Omental fat pad (tissue), 4 donors: ENCODE data around the gene ECE1. TPM values are rescaled to one million over a fixed set of nuclear protein-coding genes. Genes with fewer than 3 reads are reported as not detected.
A peak's percentile ranks its signal among the peaks of the same experiment; 100 is the strongest.
"Not testable (repeated sequence)": the region's sequence is repeated elsewhere in the genome, so short reads cannot be mapped to it uniquely, and the experiment has no call there.

Source experiments
- ATAC-seq: fragments of 150-250 bp; one replicate; pipeline ENCODE4 v1.9.1; 2016; ENCODE audit warnings: mild to moderate bottlenecking, moderate library complexity; ENCODE audit not compliant: low FRiP score
- DNase-seq: peaks from one replicate; pipeline ENCODE4 v3.0.0-alpha.2; 2019; ENCODE audit warnings: low spot score
- total RNA-seq, 4 donors: library from RNA; depleted of rRNA; stranded (reverse); fragments of >200 nt; gene quantifications; one replicate each; pipeline ENCODE4 v1.1.0, GENCODE V29; 2016
- TF ChIP-seq, protein P1 (sequence below), 3 donors: fragments of 450-650 bp; IDR thresholded peaks; one replicate each; pipeline ENCODE4 v1.5.1; 2016 to 2017; ENCODE audit warnings: antibody characterized with exemption in 3 of 3, mild to moderate bottlenecking in 3 of 3, moderate library complexity in 2 of 3

ECE1 gene
- total RNA-seq, 4 donors from 2014 or later: 43.5 to 158 (median 114) TPM

DNA sequence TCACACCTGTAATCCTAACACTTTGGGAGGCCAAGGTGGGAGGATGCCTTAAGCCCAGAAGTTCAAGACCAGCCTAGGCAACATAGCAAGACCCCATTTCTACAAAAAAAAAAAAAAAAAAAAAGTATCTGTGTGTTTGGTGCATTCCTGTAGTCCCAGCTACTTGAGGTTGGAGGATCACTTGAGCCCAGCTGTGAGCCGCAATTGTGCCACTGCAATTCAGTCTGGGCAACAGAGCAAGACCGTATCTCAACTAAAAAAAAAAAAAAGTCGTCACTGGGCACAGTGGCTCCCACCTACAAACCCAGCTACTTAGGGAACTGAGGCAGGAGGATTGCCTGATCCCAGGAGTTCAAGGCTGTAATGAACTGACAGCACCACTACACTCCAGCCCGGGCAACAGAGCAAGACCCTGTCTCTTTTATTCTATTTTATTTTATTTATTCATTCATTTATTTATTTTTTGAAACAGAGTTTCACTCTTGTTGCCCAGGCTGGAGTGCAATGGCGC lies 105.0 kb downstream of the ECE1 start:
- DNase-seq (no peak), ATAC-seq (no peak)
- TF ChIP-seq, protein P1, sequence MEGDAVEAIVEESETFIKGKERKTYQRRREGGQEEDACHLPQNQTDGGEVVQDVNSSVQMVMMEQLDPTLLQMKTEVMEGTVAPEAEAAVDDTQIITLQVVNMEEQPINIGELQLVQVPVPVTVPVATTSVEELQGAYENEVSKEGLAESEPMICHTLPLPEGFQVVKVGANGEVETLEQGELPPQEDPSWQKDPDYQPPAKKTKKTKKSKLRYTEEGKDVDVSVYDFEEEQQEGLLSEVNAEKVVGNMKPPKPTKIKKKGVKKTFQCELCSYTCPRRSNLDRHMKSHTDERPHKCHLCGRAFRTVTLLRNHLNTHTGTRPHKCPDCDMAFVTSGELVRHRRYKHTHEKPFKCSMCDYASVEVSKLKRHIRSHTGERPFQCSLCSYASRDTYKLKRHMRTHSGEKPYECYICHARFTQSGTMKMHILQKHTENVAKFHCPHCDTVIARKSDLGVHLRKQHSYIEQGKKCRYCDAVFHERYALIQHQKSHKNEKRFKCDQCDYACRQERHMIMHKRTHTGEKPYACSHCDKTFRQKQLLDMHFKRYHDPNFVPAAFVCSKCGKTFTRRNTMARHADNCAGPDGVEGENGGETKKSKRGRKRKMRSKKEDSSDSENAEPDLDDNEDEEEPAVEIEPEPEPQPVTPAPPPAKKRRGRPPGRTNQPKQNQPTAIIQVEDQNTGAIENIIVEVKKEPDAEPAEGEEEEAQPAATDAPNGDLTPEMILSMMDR (IDR thresholded peaks at IDR 0.05): no peak

GRCh38 chr1:21184276-21184675 lies 106.0 kb downstream of the ECE1 start:
- ATAC-seq (no peak), DNase-seq (no peak)
- TF ChIP-seq, protein P1 (IDR thresholded peaks at IDR 0.05): no peak

DNA sequence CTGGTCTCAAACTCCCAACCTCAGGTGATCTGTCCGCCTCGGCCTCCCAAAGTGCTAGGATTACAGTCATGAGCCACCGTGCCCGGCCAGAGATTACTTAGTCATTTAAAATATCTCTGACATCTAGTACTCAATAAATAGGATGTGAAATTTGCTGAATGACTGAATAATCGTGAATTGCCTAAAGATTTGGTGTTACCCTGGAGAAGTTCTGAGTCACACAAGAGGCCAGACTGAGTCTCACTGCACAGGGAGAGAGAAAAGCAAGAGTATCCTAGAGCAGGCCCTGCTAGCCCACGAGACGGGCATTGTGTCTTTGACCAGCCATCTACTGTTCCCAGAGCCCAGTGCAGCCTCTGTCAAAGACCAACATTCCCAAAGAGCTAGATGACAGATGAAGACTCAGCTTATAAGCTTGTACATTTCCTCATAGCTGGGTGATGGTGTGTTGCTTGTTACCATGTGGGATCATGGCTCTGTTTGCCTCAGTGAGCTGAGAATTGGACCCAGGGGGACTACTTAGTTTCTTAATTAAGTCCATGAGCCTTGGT lies 108.0 kb downstream of the ECE1 start:
- DNase-seq: no peak
- ATAC-seq: no peak
- TF ChIP-seq, protein P1 (IDR thresholded peaks at IDR 0.05): no peak

GRCh38 chr1:21178271-21178670 lies 112.0 kb downstream of the ECE1 start:
- DNase-seq, ATAC-seq: not testable (repeated sequence)

GRCh38 chr1:21176586-21177555 lies 113.4 kb downstream of the ECE1 start, which contains the start of gene EIF4G3:
Gene EIF4G3 (minus strand): TSS chr1:21176897. CDS start chr1:21002742, 174,155 bp downstream.
- TF ChIP-seq, protein P1 (IDR thresholded peaks at IDR 0.05): no peak
- peak; percentile 99 for DNase-seq
- ATAC-seq: peak; percentile 92

- TF ChIP-seq, protein P1 (IDR thresholded peaks at IDR 0.05): no peak
- ATAC-seq (peak; percentile 20), DNase-seq (no peak)
These were observed 114.3 kb downstream of the ECE1 start for GRCh38 chr1:21175670-21176581.

DNA sequence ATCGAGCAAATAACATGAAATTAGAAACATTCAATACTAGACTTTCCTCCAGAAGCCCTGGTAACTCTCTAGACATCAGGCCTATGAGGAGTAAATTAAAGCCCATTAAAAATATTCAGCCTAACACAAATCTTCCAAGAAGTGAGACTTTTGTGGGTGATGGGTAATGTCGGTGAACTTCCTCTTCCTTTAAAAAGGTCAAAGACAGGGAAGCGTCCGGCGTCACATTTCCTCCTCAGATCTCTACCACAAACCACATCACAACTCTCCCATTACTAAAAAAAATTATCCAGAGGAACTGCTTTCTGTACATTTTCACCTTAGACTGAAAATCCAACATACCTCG lies 115.0 kb downstream of the ECE1 start:
- DNase-seq: no peak
- no peak for ATAC-seq
- TF ChIP-seq, protein P1 (IDR thresholded peaks at IDR 0.05): no peak
